Neural progenitor cell (in vitro differentiated cells): ENCODE data around the gene PRR29.

ENCODE experiments used
- CTCF ChIP-seq: fragments of 200-600 bp; sonication (generic); IDR thresholded peaks from 2 replicates; pipeline ENCODE4 v1.5.1; 2017; ENCODE audit warnings: antibody characterized with exemption, mild to moderate bottlenecking
- EZH2 ChIP-seq: fragments of 200-600 bp; sonication (generic); IDR thresholded peaks from 2 replicates; pipeline ENCODE4 v1.6.1; 2017; ENCODE audit warnings: antibody characterized with exemption, mild to moderate bottlenecking, moderate library complexity

DNA sequence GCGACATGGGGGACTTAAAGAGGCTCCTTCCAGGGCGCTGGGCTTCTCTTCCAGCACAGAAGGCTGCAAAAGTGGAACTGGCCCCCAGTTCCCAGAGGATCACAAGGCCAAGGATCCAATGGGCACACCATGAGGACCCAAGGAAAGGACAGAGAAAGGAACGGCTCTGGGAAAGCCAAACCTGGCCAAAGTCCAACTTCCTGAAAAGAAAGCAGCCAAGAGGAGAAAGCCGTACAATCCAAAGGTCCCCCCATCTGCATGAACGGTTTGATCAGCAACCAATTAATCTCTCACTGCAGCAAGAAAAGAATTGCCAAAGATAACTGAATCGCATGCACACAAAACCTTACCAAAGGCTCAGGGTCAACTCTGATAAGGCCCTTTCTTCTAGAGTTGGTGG is 42.1 kb downstream of the PRR29 start:
- TF ChIP-seq CTCF: no peak
- no peak for TF ChIP-seq EZH2
